Muscle of arm (tissue), 12 donors: ENCODE measurements around the gene KCNA4. TPM values are rescaled to one million over a fixed set of nuclear protein-coding genes. Genes with fewer than 3 reads are reported as not detected.
A peak's percentile ranks its signal among the peaks of the same experiment; 100 is the strongest.
"Not testable (repeated sequence)": the region's sequence is repeated elsewhere in the genome, so short reads cannot be mapped to it uniquely, and the experiment has no call there.

Experiments
- DNase-seq: peaks from one replicate; pipeline ENCODE4 v3.0.0-alpha.2; 2013
- polyA plus RNA-seq, 12 donors: library from polyadenylated mRNA; unstranded; fragments of 120-200 nt; gene quantifications; one replicate each; pipeline ENCODE4 v1.2.1, GENCODE V29; 2013; ENCODE audit not compliant: insufficient read length in 12 of 12

KCNA4 gene
- polyA plus RNA-seq, 12 donors: 0.11 to 0.54 (median 0.29) TPM; not detected in 2

GRCh38 chr11:30000986-30001750, 15.7 kb downstream of the KCNA4 start:
- no peak for DNase-seq

GRCh38 chr11:29996016-29996415, 20.8 kb downstream of the KCNA4 start:
- no peak for DNase-seq

GRCh38 chr11:29989174-29989970, 27.5 kb downstream of the KCNA4 start:
- peak; percentile 61 for DNase-seq

- DNase-seq: no peak
These were observed 31.6 kb downstream of the KCNA4 start for GRCh38 chr11:29985248-29985647.

- DNase-seq: no peak
These were observed 32.3 kb downstream of the KCNA4 start for GRCh38 chr11:29984544-29984943.

- no peak for DNase-seq
These were observed 38.3 kb downstream of the KCNA4 start for GRCh38 chr11:29978549-29978948.

GRCh38 chr11:29975580-29975979, 41.2 kb downstream of the KCNA4 start:
- DNase-seq: not testable (repeated sequence)

GRCh38 chr11:29963796-29964195, 53.0 kb downstream of the KCNA4 start:
- no peak for DNase-seq

GRCh38 chr11:29963036-29963435, 53.8 kb downstream of the KCNA4 start:
- DNase-seq: no peak

GRCh38 chr11:29962243-29962642, 54.6 kb downstream of the KCNA4 start:
- DNase-seq: no peak

Other genes starting within 250 kb of the KCNA4 start
- gene FSHB, start 214.0 kb upstream of the KCNA4 start, polyA plus RNA-seq: not detected